A204.1 (cell line): ENCODE measurements around the gene CAMKK2.
"Not testable (repeated sequence)": the region's sequence is repeated elsewhere in the genome, so short reads cannot be mapped to it uniquely, and the experiment has no call there.

ENCODE experiments used
- FAIRE-seq: peaks from 2 replicates; lab custom pipeline; 2012; peaks lifted over from hg19 to GRCh38; lab: Jason Lieb, UNC

Gene CAMKK2

DNA sequence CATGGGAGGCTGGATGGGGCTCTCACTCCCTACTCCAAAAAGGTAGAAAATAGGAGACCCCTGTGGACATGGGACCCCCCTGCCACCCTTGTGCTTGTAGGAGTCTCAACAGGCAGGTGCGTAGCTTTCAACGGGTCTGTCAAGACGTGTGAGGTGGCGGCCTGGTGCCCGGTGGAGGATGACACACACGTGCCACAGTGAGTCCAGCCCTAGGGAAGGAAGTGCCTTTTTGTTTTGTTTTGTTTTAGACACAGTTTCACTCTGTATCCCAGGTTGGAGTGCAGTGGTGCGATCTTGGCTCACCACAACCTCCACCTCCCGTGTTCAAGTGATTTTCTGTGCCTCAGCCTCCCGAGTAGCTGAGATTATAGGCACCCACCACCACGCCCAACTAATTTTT, 73.7 kb downstream of the CAMKK2 start:
- FAIRE-seq: no peak

GRCh38 chr12:121219353-121219986, 77.0 kb downstream of the CAMKK2 start:
- no peak for FAIRE-seq

DNA sequence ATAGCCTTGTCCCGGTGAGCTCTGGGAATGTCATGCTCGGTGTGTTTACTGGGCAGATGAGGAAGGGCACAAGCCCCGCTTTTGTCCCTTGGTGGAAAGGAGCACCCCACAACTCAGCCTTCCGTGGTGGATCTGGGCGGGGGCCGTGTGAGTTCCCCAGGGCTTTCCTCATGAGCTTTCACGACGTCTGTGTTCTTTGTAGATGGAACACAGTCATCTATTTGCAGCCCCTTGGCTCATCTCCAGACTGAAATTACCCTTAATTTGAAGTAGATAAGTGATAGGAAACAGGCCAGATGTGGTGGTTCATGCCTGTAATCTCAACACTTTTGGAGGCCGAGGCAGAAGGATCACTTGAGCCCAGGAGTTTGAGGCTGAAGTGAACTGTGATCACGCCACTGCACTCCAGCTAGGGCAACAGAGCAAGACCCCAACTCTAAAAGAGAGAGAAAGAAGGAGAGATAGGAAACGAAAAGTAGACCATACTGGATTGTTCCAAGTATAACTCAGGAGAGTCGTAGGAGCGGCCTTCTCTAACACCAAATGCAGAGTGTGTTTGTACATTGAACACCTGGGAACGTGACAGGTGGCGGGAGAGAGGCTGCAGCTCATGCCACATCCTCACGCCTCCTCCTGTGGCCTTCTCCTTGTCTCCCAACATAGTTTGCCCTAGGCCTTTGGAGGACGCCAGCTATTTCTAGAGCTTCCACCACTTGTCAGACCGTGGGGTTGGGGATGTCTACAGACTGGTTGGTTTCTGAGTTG, 77.7 kb downstream of the CAMKK2 start:
- no peak for FAIRE-seq

- FAIRE-seq: no peak
Measured at GRCh38 chr12:121217761-121218160, 78.7 kb downstream of the CAMKK2 start.

- FAIRE-seq: no peak
Measured at GRCh38 chr12:121217063-121217462, 79.4 kb downstream of the CAMKK2 start.

GRCh38 chr12:121216102-121216501, 80.4 kb downstream of the CAMKK2 start:
- no peak for FAIRE-seq

DNA sequence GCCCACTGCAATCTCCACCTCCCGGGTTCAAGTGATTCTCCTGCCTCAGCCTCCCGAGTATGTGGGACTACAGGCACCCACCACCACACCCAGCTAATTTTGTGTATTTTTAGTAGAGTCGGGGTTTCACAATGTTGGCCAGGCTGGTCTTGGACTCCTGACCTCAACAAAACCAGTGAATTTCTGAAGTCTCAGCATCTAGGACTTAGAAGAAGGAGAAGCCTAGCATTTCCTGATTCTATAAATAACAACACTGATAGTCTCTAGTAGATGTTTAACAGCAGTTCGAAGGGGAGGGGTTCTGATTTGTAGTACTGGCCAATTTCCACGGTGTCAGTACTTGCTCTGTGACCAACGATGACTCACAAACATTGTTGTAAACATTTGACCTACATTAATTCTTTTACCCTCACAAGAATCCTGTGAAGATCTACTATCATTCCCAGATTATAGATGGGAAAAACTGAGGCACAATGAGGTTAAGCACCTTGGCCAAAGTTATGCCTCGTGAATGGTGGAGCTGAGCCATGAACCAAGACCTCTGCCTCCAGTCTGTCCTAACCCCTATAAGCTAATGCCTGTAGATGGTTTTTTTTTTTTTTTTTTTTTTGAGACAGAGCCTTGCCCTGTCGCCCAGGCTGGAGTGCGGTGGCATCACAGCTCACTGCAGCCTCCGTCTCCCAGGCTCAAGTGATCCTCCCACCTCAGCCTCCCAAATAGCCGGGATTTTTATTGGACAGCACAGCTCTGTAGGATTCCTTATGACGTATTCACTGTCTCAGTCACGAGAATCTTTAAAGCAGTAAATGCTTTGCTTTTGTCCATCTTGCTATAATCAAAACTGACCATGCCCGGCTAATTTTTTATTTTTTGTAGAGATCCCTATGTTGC, 81.4 kb downstream of the CAMKK2 start:
- no peak for FAIRE-seq

DNA sequence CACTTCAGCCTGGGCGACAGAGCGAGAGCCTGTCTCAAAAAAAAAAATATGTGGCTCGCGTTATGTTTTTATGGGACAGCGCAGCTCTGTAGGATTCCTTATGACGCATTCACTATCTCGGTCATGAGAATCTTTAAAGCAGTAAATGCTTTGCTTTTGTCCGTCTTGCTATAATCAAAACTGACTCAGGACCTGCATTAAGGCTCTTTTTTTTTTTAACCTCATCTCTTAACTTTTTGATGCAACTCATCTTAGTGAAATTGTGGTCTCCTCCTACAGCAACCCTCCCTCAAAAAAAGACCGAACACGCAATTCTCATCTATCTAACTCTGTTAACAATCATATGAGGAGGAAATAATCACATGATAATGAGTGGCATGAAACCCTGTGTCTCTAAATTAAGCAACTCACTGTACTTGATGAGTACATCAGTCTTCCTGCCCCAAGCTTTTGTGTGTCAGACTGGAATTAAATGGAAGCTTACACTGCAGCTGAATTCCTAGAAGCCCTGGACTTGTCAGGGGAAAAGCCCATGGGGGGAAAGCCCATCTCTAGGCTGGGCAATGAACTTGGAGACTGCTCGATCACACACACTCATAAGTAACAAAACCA, 82.2 kb downstream of the CAMKK2 start:
- no peak for FAIRE-seq

DNA sequence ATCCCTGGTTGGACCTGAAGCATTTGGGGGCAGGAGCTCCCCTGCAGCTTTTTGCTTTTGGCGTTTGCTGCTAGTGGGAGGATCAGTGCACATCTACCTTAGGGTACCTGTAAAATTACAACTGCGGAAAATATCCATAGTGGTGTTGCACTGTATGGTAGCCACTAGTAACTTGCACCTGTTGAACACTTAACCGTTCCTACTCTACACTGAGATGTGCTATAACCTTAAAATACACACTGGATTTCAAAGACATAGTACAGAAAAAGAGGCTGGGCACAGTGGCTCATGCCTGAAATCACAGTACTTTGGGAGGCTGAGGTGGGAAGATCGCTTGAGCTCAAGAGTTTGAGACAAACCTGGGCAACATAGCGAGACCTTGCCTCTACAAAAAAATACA, 83.6 kb downstream of the CAMKK2 start:
- no peak for FAIRE-seq

GRCh38 chr12:121209624-121210572, 86.6 kb downstream of the CAMKK2 start, which contains the start of gene P2RX4:
Gene P2RX4, plus strand, starts transcription at chr12:121210129. Its CDS starts 36 bp downstream, at chr12:121210165.
- no peak for FAIRE-seq

DNA sequence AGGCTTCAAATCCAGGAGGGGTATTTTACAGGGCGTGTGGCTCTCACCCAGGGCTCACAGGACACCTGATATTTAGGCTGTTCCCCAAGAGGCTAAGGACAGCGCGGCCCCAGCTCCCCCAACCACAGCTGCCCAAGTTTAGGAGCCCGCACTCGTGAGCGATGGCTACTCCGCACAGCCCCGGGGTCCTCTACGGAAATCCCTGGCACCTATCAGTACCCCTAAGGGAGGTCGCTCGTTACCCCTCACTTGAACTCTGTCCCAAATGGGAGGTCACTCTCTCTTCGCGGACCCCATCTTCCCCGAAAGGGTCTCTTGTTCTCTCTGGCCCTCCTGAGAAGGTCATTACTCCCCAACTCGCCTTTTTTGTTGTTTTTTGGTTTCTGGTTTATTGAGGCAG, 87.3 kb downstream of the CAMKK2 start:
- FAIRE-seq: no peak

DNA sequence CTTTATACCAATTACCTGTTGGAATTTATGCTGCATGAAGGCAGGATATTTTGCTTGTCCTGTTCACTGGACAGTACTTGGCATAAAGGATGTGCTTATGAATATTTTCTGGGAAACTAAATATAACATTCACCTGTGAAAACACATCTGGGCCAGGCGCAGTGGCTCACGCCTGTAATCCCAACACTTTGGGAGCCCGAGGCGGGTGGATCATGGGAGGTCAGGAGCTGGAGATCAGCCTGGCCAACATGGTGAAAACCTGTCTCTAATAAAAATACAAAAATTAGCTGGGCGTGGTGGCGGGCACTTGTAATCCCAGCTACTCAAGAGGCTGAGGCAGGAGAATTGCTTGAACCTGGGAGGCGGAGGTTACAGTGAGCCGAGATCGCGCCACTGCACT, 87.9 kb downstream of the CAMKK2 start:
- not testable (repeated sequence) for FAIRE-seq

DNA sequence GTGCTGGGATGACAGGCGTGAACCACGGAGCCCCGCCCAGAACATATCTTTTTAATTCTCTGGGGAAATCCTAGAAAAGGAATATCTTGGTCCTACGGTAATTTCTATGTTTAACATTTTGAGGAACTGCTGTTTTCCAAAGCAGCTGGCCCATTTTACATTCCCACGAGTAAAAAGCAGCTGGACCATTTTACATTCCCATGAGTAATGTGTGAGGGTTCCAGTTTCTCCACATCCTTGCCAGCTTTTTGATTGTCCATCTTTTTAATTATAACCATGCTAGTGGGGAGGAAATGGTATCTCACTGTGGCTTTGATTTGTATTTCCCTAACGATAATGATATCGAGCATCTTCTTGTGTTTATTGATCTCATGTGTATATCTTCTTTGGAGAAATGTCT, 91.0 kb downstream of the CAMKK2 start:
- FAIRE-seq: no peak

DNA sequence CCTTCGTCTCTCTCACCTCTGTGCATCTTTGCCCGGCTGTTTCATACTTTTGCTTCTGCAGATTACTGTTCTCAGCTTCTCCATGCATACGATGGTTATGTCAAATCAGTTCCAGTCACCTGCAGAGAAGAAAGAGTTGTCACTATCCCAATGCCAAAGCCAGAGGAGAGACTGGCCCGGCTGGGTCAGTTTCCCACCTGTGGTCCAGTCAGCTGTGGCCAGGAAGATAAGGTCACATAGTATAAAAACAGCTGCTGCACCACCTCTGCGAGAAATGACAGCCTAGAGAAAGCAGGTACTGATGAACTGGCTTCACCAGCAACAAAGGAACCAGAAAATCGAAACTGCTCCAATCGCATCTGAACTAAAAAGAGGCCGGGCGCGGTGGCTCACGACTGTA, 93.0 kb downstream of the CAMKK2 start:
- no peak for FAIRE-seq

- no peak for FAIRE-seq
Measured at GRCh38 chr12:121202407-121203355, 93.8 kb downstream of the CAMKK2 start.

DNA sequence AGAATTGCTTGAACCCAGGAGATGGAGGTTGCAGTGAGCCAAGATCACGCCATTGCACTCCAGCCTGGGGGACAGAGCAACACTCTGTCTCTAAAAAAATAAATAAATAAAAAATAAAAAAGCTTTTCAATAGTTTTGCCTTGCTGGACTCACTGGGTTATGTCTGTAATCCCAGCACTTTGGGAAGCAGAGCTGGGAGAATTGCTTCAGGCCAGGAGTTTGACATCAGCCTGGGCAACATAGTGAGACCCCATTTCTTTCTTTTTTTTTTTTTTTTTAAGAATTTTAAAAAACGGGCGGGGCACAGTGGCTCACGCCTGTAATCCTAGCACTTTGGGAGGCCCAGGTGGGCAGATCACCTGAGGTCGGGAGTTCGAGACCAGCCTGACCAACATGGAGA, 95.4 kb downstream of the CAMKK2 start:
- not testable (repeated sequence) for FAIRE-seq

GRCh38 chr12:121198949-121199348, 97.6 kb downstream of the CAMKK2 start:
- no peak for FAIRE-seq

DNA sequence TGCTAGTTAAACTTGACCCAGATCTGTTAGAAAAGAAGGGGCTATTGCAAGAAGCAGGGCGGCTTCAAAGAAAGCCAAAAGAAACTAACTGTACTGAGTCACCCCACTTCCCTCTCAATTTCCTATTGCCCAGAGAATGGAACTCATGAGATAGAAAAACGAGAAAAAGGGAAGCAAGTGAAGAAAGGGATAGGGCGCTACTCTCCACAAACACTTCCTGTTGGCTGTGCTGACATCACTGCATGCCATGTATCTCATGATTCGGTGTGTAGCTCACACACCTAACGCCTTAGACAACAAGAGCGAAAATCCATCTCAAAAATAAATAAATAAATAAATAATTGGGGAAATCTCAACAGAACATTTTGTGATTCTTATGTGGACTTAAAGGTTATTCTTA, 99.6 kb downstream of the CAMKK2 start:
- no peak for FAIRE-seq

- no peak for FAIRE-seq
Measured at GRCh38 chr12:121191151-121191550, 105.4 kb downstream of the CAMKK2 start.

DNA sequence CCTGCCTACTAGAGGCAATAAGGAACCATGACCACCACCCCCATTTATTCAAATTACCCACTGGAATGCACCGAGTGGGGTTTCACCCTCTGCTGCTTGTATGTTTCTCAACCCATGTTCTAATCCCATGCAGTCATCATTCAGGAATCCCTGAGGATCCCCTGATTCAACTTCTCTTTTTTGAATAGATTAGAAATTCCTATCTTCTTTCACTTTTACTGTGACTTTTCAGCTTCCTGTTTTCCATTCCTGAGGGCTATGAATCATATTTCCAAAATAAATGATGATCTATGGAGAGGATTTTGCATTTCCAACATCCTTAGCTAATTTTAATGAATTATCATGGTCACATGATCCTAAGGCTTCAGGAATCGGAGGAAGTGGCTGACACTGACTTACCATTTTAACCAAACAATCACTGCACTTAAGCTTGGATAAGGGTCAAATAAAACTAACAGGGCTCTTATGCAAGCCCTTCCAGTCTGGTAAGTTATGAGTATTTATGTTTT, 105.9 kb downstream of the CAMKK2 start:
- no peak for FAIRE-seq
